ENCODE results near the gene AURKB.

DNA sequence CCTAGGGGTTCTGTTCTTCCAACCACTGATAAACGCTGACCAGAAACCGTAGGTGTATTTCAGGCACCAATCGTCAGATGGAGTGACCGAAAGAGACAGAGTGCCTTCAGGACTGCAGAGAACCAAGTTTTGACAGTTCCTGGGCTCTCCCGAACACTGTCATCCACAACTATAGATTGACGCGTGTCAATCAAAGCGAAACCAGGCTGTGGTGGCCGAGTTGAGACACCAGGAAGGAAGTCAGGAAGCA is 11.9 kb upstream of the AURKB start:
- TF ChIP-seq HNF4G (IDR thresholded peaks at IDR 0.05; ENCODE audit: borderline replicate concordance, low read depth, low read length) (no peak), HNF4G (CRISPR knock-in tag; IDR thresholded peaks at IDR 0.05; ENCODE audit: borderline replicate concordance, low read depth) (no peak), TCF7L2 (IDR thresholded peaks at IDR 0.05; ENCODE audit: low read depth, low read length) (no peak), KLF16 (CRISPR knock-in tag; IDR thresholded peaks at IDR 0.05) (no peak)

All from HepG2 (cell line).